Stimulated activated CD4-positive, alpha-beta T cell treated with anti-CD3 and anti-CD28 coated beads, TNF-alpha, amount 100 ng/mL, for 48 hours (primary cell): ENCODE data around the gene RSRP1.
"Not testable (repeated sequence)": the region's sequence is repeated elsewhere in the genome, so short reads cannot be mapped to it uniquely, and the experiment has no call there.

Experiments
- DNase-seq, 3 donors: peaks; one replicate each; pipeline ENCODE4 v3.0.0-alpha.2; 2020; ENCODE audit warnings: low read depth in 3 of 3

Gene RSRP1

GRCh38 chr1:25247024-25247828, at the start of gene RSRP1:
Gene RSRP1 (minus strand): TSS chr1:25247454. CDS start chr1:25246963, 491 bp downstream.
- DNase-seq, result peak; percentile 99 to 100 (median 100)

GRCh38 chr1:25296501-25296900, 49.2 kb upstream of the RSRP1 start:
- not testable (repeated sequence) for DNase-seq

GRCh38 chr1:25294889-25295826, 47.9 kb upstream of the RSRP1 start:
- DNase-seq, result not testable (repeated sequence)

- not testable (repeated sequence) for DNase-seq
Observed at GRCh38 chr1:25293426-25293825, 46.2 kb upstream of the RSRP1 start.

GRCh38 chr1:25290043-25290442, 42.8 kb upstream of the RSRP1 start:
- not testable (repeated sequence) for DNase-seq

- DNase-seq, result not testable (repeated sequence)
Observed at GRCh38 chr1:25288573-25289101, 41.4 kb upstream of the RSRP1 start.

- DNase-seq, result not testable (repeated sequence)
Observed at GRCh38 chr1:25287164-25287563, 39.9 kb upstream of the RSRP1 start.

- not testable (repeated sequence) for DNase-seq
Observed at GRCh38 chr1:25285862-25286261, 38.6 kb upstream of the RSRP1 start.

- not testable (repeated sequence) for DNase-seq
Observed at GRCh38 chr1:25279693-25280111, 32.4 kb upstream of the RSRP1 start.

GRCh38 chr1:25278790-25279189, 31.5 kb upstream of the RSRP1 start:
- DNase-seq, result not testable (repeated sequence)

GRCh38 chr1:25278358-25278757, 31.1 kb upstream of the RSRP1 start:
- not testable (repeated sequence) for DNase-seq

GRCh38 chr1:25277295-25277694, 30.0 kb upstream of the RSRP1 start:
- not testable (repeated sequence) for DNase-seq

GRCh38 chr1:25275648-25276047, 28.4 kb upstream of the RSRP1 start:
- DNase-seq, result not testable (repeated sequence)

- DNase-seq, result not testable (repeated sequence)
Observed at GRCh38 chr1:25272238-25272637, 25.0 kb upstream of the RSRP1 start, which contains the start of gene RHD. Gene RHD (plus strand): TSS chr1:25272509. CDS start chr1:25272548, 39 bp downstream.

GRCh38 chr1:25268143-25268760, 21.0 kb upstream of the RSRP1 start:
- not testable (repeated sequence) for DNase-seq

- DNase-seq, result peak; percentile 68 to 86 (median 85)
Observed at GRCh38 chr1:25267288-25268142, 20.3 kb upstream of the RSRP1 start.

GRCh38 chr1:25266554-25267287, 19.5 kb upstream of the RSRP1 start:
- DNase-seq, result not testable (repeated sequence)

GRCh38 chr1:25260336-25260735, 13.1 kb upstream of the RSRP1 start:
- not testable (repeated sequence) for DNase-seq

- DNase-seq, result not testable (repeated sequence)
Observed at GRCh38 chr1:25259813-25260212, 12.6 kb upstream of the RSRP1 start.

- DNase-seq, result no peak
Observed at GRCh38 chr1:25257196-25257595, 9.9 kb upstream of the RSRP1 start.
